SK-N-SH (cell line): ENCODE measurements around the gene SLC41A3. TPM values are rescaled to one million over a fixed set of nuclear protein-coding genes. Genes with fewer than 3 reads are reported as not detected.

ENCODE experiments used
- CTCF ChIA-PET: fragments of 300-600, 350-600 bp; formaldehyde crosslinking; extraction: SDS; loops from one replicate; lab custom pipeline; 2021; lab: Yijun Ruan, JAX
- POLR2A ChIA-PET: fragments of 350-600 bp; sonication (Branson Sonifier 250); formaldehyde crosslinking; extraction: SDS; loops from one replicate; lab custom pipeline; 2020; ENCODE audit warnings: antibody characterized with exemption, inconsistent platforms; lab: Yijun Ruan, JAX
- DNase-seq: peaks from one replicate; pipeline ENCODE4 v3.0.0; 2012
- H2AFZ ChIP-seq: fragments of 200-600 bp; sonication (generic); 2 replicates; pipeline ENCODE4 v1.8.1; 2016; ENCODE audit warnings: antibody characterized with exemption, mild to moderate bottlenecking, low read depth
- H3F3A ChIP-seq: fragments of 200-600 bp; sonication (generic); replicated peaks from 2 replicates; pipeline ENCODE3; 2016; ENCODE audit warnings: antibody characterized with exemption, mild to moderate bottlenecking; ENCODE audit not compliant: insufficient read depth
- H3K27ac ChIP-seq, 2 experiments: fragments of 200-500 bp in 1 of 2; fragments of 200-600 bp in 1 of 2; sonication (Bioruptor generic) in 1 of 2; sonication (generic), shearing (Covaris generic) in 1 of 2; 2 replicates each; pipeline versions ENCODE4 v1.5.1 to v1.6.1; 2014 to 2016; ENCODE audit warnings: low read depth in 2 of 2, inconsistent platforms in 1 of 2, low read length in 1 of 2, mild to moderate bottlenecking in 1 of 2, mixed read lengths in 1 of 2
- H3K27me3 ChIP-seq: fragments of 200-600 bp; sonication (generic), shearing (Covaris generic); 2 replicates; pipeline ENCODE4 v1.6.1; 2016; ENCODE audit warnings: mixed run types; ENCODE audit not compliant: insufficient read depth
- H3K36me3 ChIP-seq, 2 experiments: fragments of 200-500 bp in 1 of 2; fragments of 200-600 bp in 1 of 2; sonication (Bioruptor generic) in 1 of 2; sonication (generic) in 1 of 2; replicated peaks in 1 of 2; 2 replicates each; pipeline versions ENCODE3 to v1.5.1; 2014 to 2016; ENCODE audit warnings: low read length in 1 of 2, mild to moderate bottlenecking in 1 of 2; ENCODE audit not compliant: insufficient read depth in 2 of 2, control insufficient read depth in 1 of 2
- H3K4me1 ChIP-seq, 2 experiments: fragments of 200-500 bp in 1 of 2; fragments of 200-600 bp in 1 of 2; sonication (Bioruptor generic) in 1 of 2; sonication (generic), shearing (Covaris generic) in 1 of 2; 2 replicates each; pipeline versions ENCODE4 v1.5.1 to v1.6.1; 2014 to 2016; ENCODE audit warnings: low read depth in 1 of 2, low read length in 1 of 2, mixed run types in 1 of 2; ENCODE audit not compliant: insufficient read depth in 2 of 2, control insufficient read depth in 1 of 2
- H3K4me2 ChIP-seq: fragments of 200-600 bp; sonication (generic), shearing (Covaris generic); 2 replicates; pipeline ENCODE4 v1.6.1; 2017; ENCODE audit warnings: mixed run types
- H3K4me3 ChIP-seq, 2 experiments: fragments of 200-500 bp in 1 of 2; fragments of 200-600 bp in 1 of 2; sonication (Bioruptor generic) in 1 of 2; sonication (generic), shearing (Covaris generic) in 1 of 2; 2 replicates each; pipeline versions ENCODE4 v1.5.1 to v1.8.1; 2014 to 2016; ENCODE audit warnings: low read depth in 2 of 2, inconsistent platforms in 1 of 2, low read length in 1 of 2, mild to moderate bottlenecking in 1 of 2, mixed read lengths in 1 of 2, moderate library complexity in 1 of 2
- H3K79me2 ChIP-seq: fragments of 200-600 bp; sonication (generic); 2 replicates; pipeline ENCODE4 v1.8.1; 2017; ENCODE audit warnings: mild to moderate bottlenecking; ENCODE audit not compliant: insufficient read depth
- H3K9ac ChIP-seq: fragments of 200-600 bp; sonication (generic); 2 replicates; pipeline ENCODE4 v1.6.1; 2017; ENCODE audit warnings: mixed run types
- H3K9me2 ChIP-seq: fragments of 200-600 bp; sonication (generic); 2 replicates; pipeline ENCODE4 v1.6.1; 2017; ENCODE audit warnings: mixed run types
- H3K9me3 ChIP-seq: fragments of 200-600 bp; sonication (generic); 2 replicates; pipeline ENCODE4 v1.6.1; 2017; ENCODE audit warnings: mixed run types, mild to moderate bottlenecking, moderate library complexity
- H4K20me1 ChIP-seq: fragments of 200-600 bp; sonication (generic); 2 replicates; pipeline ENCODE4 v1.6.1; 2017; ENCODE audit warnings: mild to moderate bottlenecking, mixed run types; ENCODE audit not compliant: insufficient read depth
- CHD2 ChIP-seq: fragments of 150-350 bp; IDR thresholded peaks from 2 replicates; pipeline ENCODE4 v1.6.1; 2018; ENCODE audit warnings: low read length; ENCODE audit not compliant: partially characterized antibody
- FOXJ3 ChIP-seq: sonication (generic); formaldehyde crosslinking; IDR thresholded peaks from 2 replicates; pipeline ENCODE4 v1.5.1; 2020; ENCODE audit warnings: mild to moderate bottlenecking, missing genetic modification reagents
- GABPA ChIP-seq: IDR thresholded peaks from 2 replicates; pipeline ENCODE4 v1.4.0; 2012; ENCODE audit warnings: low read depth, mild to moderate bottlenecking
- IRF3 ChIP-seq: fragments of 150-350 bp; IDR thresholded peaks from 2 replicates; pipeline ENCODE4 v1.6.1; 2016; ENCODE audit warnings: mild to moderate bottlenecking, low read depth, low read length
- JUND ChIP-seq: IDR thresholded peaks from 2 replicates; pipeline ENCODE4 v1.4.0; 2012
- NRF1 ChIP-seq: IDR thresholded peaks from 2 replicates; pipeline ENCODE4 v1.6.1; 2012; ENCODE audit warnings: low read depth, mild to moderate bottlenecking, low read length
- POLR2AphosphoS5 ChIP-seq: IDR thresholded peaks from 2 replicates; pipeline ENCODE4 v1.6.1; 2012; ENCODE audit warnings: low read depth, low read length
- SMC3 ChIP-seq: IDR thresholded peaks from 2 replicates; pipeline ENCODE4 v1.6.1; 2012; ENCODE audit warnings: low read depth, low read length, improper control_type of control experiment
- TAF1 ChIP-seq: IDR thresholded peaks from 2 replicates; pipeline ENCODE4 v1.6.1; 2012; ENCODE audit warnings: low read depth, mild to moderate bottlenecking, low read length, moderate library complexity, borderline replicate concordance
- USF2 ChIP-seq: fragments of 150-350 bp; IDR thresholded peaks from 2 replicates; pipeline ENCODE4 v1.6.1; 2017; ENCODE audit warnings: antibody characterized with exemption, low read length, low read depth, borderline replicate concordance
- YY1 ChIP-seq: IDR thresholded peaks from 2 replicates; pipeline ENCODE4 v1.4.0; 2012; ENCODE audit warnings: low read depth, mild to moderate bottlenecking
- WGBS: methylation state at CpG from one replicate; pipeline ENCODE4 v1.1.6; 2017; ENCODE audit warnings: low lambda C conversion rate; 5-methylcytosine and 5-hydroxymethylcytosine counted together
- polyA plus RNA-seq, 3 experiments: library from polyadenylated mRNA; depleted of rRNA; stranded (reverse); fragments of >200 nt; gene quantifications; 2 replicates each; pipeline ENCODE4 v1.2.3, GENCODE V29; 2012

Gene SLC41A3
- polyA plus RNA-seq, 1 of the 3 experiments (the other 2 are of a cell fraction) = 53.4 TPM

GRCh38 chr3:126126811-126127431, 43.0 kb upstream of the SLC41A3 start:
- no peaks in the 10 kb centered on the region for H3K9me3 ChIP-seq
- no peaks in the 10 kb centered on the region for H3K36me3 ChIP-seq
- no peak overlapping the region for H2AFZ ChIP-seq
- WGBS = 18% methylated on average over 6 of the region's 10 CpGs
- ChIA-PET CTCF (no interaction called here), POLR2A (no interaction called here)
- H3K4me2 ChIP-seq = no peak overlapping the region
- H4K20me1 ChIP-seq = no peaks in the 10 kb centered on the region
- H3F3A ChIP-seq = no peaks in the 10 kb centered on the region
- no peak overlapping the region for H3K4me3 ChIP-seq
- H3K9ac ChIP-seq = no peak overlapping the region
- H3K79me2 ChIP-seq = no peaks in the 10 kb centered on the region
- no peaks in the 10 kb centered on the region for H3K9me2 ChIP-seq
- TF ChIP-seq IRF3 (no peak), POLR2AphosphoS5 (no peak), NRF1 (no peak), YY1 (no peak), CHD2 (no peak), TAF1 (no peak), GABPA (no peak), SMC3 (no peak)
- no peaks in the 10 kb centered on the region for H3K27me3 ChIP-seq
- no peak overlapping the region for H3K27ac ChIP-seq
- peak; percentile 9 for DNase-seq
- H3K4me1 ChIP-seq = peaks cover 0 to 25% of the 10 kb centered on the region in 2 experiments; a peak in 1 of 4 replicates

DNA sequence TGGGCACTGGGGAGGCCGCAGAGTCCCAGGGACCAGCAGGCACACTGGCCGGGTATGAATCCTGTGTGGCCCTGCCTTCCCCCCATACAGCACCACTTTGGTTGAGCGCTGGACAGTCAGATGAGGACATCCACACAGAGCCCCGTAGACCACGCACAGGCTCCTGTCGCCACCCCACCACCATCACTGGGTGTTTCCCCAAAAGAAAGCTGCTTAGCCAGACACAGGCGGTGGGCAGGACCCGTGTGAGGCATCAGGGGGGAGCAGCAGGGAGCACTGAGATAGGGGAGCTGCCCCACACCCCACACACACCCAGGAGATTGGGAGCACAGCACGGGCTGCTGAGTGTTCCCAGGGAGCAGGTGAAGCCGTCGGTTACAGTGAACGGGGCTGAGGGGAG, 42.4 kb upstream of the SLC41A3 start:
- Histone ChIP-seq H3K27me3 (no peaks in the 10 kb centered on the region), H3F3A (no peaks in the 10 kb centered on the region)
- no peak for TF ChIP-seq TAF1
- no peak for TF ChIP-seq JUND
- TF ChIP-seq FOXJ3 (CRISPR knock-in tag) = no peak
- no peak for TF ChIP-seq USF2
- TF ChIP-seq, all 33 proteins: peak for 0
- peak; percentile 15 for DNase-seq
- H4K20me1 ChIP-seq = no peaks in the 10 kb centered on the region
- H3K9me3 ChIP-seq = no peaks in the 10 kb centered on the region
- H3K9me2 ChIP-seq = no peaks in the 10 kb centered on the region
- 65% methylated on average over 6 of the region's 12 CpGs for WGBS
- no peak overlapping the region for H3K4me2 ChIP-seq
- no peak overlapping the region for H2AFZ ChIP-seq
- ChIA-PET CTCF (interaction anchor here (2.4 to 3.3 kb wide), 3 partner anchors 8 to 72 kb away, joined by 5 to 60 read pairs (median 16); no protein-coding TSS in a partner anchor), POLR2A (no interaction called here)
- H3K36me3 ChIP-seq = no peaks in the 10 kb centered on the region
- no peak overlapping the region for H3K4me3 ChIP-seq
- H3K4me1 ChIP-seq = peaks cover 0 to 25% of the 10 kb centered on the region in 2 experiments; a peak in 1 of 4 replicates
- no peak overlapping the region for H3K9ac ChIP-seq
- H3K79me2 ChIP-seq = no peaks in the 10 kb centered on the region
- H3K27ac ChIP-seq = no peak overlapping the region
